NCI-H524 treated with DMSO at 0.1 percent for 48 hours (cell line): ENCODE results near the gene GTPBP2.

Source experiments
- DNase-seq: peaks from one replicate; lab custom pipeline; 2025; lab: John Stamatoyannopoulos, UW

Gene GTPBP2, protein sequence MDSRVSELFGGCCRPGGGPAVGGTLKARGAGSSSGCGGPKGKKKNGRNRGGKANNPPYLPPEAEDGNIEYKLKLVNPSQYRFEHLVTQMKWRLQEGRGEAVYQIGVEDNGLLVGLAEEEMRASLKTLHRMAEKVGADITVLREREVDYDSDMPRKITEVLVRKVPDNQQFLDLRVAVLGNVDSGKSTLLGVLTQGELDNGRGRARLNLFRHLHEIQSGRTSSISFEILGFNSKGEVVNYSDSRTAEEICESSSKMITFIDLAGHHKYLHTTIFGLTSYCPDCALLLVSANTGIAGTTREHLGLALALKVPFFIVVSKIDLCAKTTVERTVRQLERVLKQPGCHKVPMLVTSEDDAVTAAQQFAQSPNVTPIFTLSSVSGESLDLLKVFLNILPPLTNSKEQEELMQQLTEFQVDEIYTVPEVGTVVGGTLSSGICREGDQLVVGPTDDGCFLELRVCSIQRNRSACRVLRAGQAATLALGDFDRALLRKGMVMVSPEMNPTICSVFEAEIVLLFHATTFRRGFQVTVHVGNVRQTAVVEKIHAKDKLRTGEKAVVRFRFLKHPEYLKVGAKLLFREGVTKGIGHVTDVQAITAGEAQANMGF

DNA sequence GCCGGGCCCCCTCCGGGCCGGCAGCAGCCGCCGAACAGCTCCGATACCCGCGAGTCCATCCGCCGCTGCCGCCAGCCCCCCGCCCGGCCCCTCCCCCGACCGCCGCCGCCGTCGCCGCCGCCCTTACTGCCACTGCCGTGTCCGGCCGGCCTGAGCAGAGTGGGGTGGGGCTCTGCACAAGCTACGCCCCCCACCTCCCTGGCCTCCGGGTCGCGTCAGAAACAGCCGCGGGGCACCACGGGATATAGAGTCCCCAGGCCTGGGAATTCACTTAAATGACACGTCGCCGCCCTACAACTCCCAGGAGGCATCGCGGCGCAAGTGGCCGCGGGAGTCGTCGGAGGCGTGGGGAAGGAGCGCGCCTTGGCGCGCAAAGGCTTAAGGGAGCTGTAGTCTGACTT, at the start of gene GTPBP2:
TSS of gene GTPBP2 (minus strand) at position 161 of the 401 bp plus-strand sequence. CDS start at position 59, 102 bp downstream.
- DNase-seq, result peak; percentile 93

- DNase-seq, result no peak
Measured at GRCh38 chr6:43678341-43678740, 49.3 kb upstream of the GTPBP2 start.

DNA sequence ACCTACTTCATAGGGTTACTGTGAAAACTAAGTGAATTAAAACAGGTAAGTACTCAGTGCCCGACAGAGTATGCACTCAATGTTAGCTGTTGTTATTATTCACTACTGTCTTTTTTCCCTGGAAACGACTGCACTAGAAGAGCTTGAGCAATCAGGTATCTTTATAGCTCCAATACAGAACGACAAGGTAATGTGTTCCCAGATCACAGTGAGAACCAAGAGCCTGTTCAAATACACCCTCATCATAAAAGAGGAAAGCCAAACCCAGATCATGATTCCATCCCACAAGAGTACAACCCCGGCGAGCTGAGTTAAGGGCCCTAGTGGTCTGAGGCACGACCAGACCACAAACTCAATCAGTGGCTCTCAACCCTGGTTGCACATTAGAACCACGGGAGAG, 48.7 kb upstream of the GTPBP2 start:
- no peak for DNase-seq

GRCh38 chr6:43676962-43677606, 48.0 kb upstream of the GTPBP2 start:
- no peak for DNase-seq

GRCh38 chr6:43674921-43675320, 45.9 kb upstream of the GTPBP2 start:
- no peak for DNase-seq

DNA sequence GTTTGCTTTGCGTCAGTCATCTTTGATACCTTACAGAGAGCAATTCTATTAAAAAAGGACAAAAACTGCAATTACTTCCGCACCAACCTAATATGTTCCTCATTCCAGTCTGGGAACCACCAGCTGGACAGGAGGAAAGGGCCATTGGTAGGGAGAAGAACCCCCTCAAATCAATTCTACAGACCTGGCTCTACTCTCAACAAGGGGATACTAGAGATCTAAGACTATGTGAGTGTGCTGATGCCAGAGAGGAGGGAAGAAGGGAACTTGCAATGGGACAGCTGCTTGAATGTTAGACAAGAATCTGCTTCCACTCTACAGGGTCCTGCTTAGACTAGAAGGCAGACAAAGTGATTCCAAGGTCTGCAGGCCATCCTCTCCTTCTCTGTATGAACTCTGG, 45.2 kb upstream of the GTPBP2 start:
- DNase-seq, result no peak

- no peak for DNase-seq
Measured at GRCh38 chr6:43673444-43674084, 44.5 kb upstream of the GTPBP2 start.

DNA sequence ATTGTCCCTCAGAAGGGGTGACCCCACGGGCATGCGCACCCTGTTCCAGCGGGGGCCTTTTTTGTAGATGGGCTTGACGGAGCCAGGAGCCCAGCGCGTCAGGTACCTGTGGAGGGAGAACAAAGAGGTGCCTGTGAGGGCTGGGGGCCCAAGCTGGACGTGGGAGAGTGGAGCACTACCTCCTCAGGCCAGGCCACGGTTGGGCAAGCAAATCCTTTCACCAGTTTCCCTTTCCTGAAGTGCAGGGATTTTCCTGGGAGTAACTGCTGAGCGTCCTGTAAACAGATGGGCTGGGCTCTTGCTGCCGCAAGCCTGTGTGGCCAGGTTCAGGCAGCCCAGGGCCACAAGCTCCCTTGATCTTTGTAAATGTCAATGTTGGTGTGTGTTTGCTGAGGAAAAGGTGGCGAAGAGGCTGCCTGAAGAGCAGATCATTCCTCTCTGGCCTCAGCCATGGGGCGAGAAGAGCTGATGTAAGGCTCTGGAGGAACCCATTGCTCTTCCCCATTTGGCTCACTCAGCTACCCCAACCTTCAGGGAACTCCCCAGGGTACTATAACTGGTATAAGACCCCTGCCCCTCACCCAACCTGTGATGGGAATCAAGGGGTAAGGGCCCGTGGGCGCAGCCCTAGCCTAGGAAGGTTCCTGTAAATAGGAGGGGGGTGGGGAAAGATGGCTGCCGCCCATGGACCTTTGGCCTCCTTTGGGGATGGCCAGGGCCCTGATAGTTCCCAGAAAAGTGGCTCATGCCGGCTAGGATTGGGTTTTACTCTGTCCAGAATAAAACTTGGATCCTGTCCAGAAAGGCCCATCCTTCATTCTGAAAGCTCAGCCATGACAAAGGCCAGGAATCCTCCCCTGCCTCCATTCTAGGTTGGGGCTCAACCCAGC, 43.0 kb upstream of the GTPBP2 start:
- DNase-seq, result no peak

- DNase-seq, result no peak
Measured at GRCh38 chr6:43671011-43671800, 42.1 kb upstream of the GTPBP2 start.

GRCh38 chr6:43670623-43670986, 41.5 kb upstream of the GTPBP2 start:
- DNase-seq, result no peak

GRCh38 chr6:43669922-43670622, 41.0 kb upstream of the GTPBP2 start:
- no peak for DNase-seq

- no peak for DNase-seq
Measured at GRCh38 chr6:43669050-43669921, 40.2 kb upstream of the GTPBP2 start.

DNA sequence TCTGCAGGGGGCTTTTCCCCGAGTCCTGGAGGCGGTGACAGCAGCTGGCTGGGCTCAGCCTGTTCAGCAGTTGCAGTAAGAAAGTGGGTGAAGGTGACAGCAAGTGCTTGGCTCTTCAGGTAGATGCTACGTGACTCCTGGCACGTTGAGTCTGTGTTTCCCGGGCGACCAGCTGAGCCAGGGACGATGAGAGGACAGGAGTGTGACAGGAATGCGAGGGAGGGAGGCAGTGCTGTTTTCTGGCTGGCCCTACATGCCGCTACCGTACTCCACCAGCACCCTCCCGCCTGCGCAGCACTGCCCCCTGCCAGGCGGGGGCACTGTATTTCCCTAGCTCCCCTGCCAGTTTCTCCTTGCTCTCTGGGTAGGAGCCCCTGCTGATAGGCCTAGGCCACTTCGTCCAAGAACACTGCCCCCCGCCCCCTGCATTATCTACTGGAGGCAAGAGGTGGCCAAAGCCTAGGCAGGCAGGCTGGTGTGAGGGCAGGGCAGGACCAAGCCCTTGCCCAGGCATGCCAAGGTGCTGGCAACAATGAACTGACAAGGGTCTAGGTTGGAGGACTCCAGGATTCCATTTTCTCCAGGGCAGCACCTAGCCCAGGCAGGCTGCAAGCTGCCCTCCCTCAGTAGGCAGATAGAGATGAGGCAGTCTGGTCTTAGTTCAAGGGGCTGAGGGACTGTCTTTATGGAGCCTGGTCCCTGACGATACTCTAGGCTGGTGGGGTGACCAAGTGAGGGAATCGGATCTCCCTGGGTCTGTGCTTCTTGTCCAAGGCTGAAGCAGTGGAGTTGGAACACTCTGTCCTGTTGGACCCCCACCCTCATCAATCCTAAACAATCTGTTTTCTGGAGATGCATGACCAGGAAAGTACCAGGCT, 39.3 kb upstream of the GTPBP2 start:
- peak; percentile 61 for DNase-seq

GRCh38 chr6:43667245-43668150, 38.4 kb upstream of the GTPBP2 start:
- DNase-seq, result peak; percentile 63

- DNase-seq, result no peak
Measured at GRCh38 chr6:43666196-43666920, 37.3 kb upstream of the GTPBP2 start.

DNA sequence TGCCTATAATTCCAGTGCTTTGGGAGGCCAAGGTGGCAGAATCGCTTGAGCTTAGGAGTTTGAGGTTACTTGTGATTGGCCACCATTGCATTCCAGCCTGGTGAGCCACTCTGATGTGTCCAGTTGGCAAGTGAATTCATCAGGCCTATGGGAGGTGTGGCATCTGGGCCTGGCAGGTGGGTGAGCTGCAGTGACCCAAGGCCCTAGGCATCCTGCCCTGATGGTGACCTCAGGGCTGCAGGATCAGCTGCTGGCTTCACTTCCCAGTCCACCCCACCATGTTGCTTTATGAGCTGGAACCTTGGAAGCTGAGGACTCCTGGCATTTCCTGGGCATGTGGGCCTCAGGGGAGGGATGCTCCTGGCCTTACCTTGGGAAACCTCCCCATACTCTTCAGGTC, 36.3 kb upstream of the GTPBP2 start:
- DNase-seq, result no peak
